Measurements from ENCODE around the gene HDAC4. TPM values are rescaled to one million over a fixed set of nuclear protein-coding genes. Genes with fewer than 3 reads are reported as not detected.
A peak's percentile ranks its signal among the peaks of the same experiment; 100 is the strongest.

HDAC4 gene
- total RNA-seq, 1 experiment from 2014 or later = 32.0 TPM

GRCh38 chr2:239292531-239292930 lies 108.3 kb downstream of the HDAC4 start:
- Histone ChIP-seq H4K20me1 (ENCODE audit: control insufficient read depth, insufficient read depth, insufficient read length) (peaks cover 2% of the 10 kb centered on the region), H2BK120ac (ENCODE audit: low read depth, low read length, poor library complexity, severe bottlenecking) (no peak overlapping the region), H4K5ac (ENCODE audit: insufficient read length, low read depth, low read length) (no peak overlapping the region), H3K79me1 (ENCODE audit: insufficient read depth, low read depth, low read length, poor library complexity, severe bottlenecking) (no peaks in the 10 kb centered on the region), H3K23ac (ENCODE audit: insufficient read length, low read depth, low read length) (no peak overlapping the region), H2BK5ac (ENCODE audit: insufficient read length, low read length) (no peak overlapping the region), H3K9me3 (ENCODE audit: control insufficient read depth, low read depth, low read length) (no peaks in the 10 kb centered on the region), H2AFZ (ENCODE audit: low read length) (no peak overlapping the region), H3K56ac (ENCODE audit: insufficient read length, low read depth, low read length) (no peak overlapping the region), H3K23me2 (ENCODE audit: insufficient read length, low read depth, low read length, poor library complexity, severe bottlenecking) (no peaks in the 10 kb centered on the region), H3T11ph (ENCODE audit: low read length) (no peak overlapping the region), H2AK5ac (ENCODE audit: insufficient read length, low read length) (no peak overlapping the region), H3K4ac (ENCODE audit: low read depth, low read length) (no peak overlapping the region), H2BK12ac (ENCODE audit: insufficient read length, low read depth, low read length) (no peak overlapping the region), H2BK20ac (ENCODE audit: low read depth, low read length, poor library complexity, severe bottlenecking) (no peak overlapping the region), H3K4me2 (ENCODE audit: insufficient read depth, insufficient read length, low read length) (no peak overlapping the region), H2BK15ac (ENCODE audit: low read depth, low read length) (no peak overlapping the region), H3K79me2 (ENCODE audit: insufficient read depth, low read length) (peaks cover 2% of the 10 kb centered on the region; the same call in 1 of the 2 replicates), H4K91ac (ENCODE audit: insufficient read length, low read depth, low read length) (no peak overlapping the region), H3K27me3 (ENCODE audit: insufficient read depth, low read length) (no peaks in the 10 kb centered on the region), H3K27ac (ENCODE audit: insufficient read length, low read depth, low read length) (no peak overlapping the region), H3K14ac (ENCODE audit: insufficient read depth, low read length) (peak overlapping the region; percentile 84; the same call in 1 of the 2 replicates), H3K18ac (ENCODE audit: insufficient read length, low read depth, low read length) (no peak overlapping the region), H3K9ac (ENCODE audit: extremely low read depth, insufficient read length, low read length) (no peak overlapping the region), H3K4me1 (ENCODE audit: insufficient read depth, low read length) (peaks cover 18% of the 10 kb centered on the region; the same call in 1 of the 2 replicates), H4K8ac (replicated peaks; ENCODE audit: insufficient read length, low read depth, low read length) (no peak overlapping the region)
- no peaks in the 10 kb centered on the region for H3K36me3 Mint-ChIP-seq (ENCODE audit: insufficient read depth in 1 of 3, low read depth in 3 of 3)
- no peaks in the 10 kb centered on the region; a peak in 1 of 5 replicates for H3K9me3 Mint-ChIP-seq
- no CpG with 5 or more reads among the region's 5 CpGs for WGBS (ENCODE audit: extremely low coverage, insufficient read length, low lambda C conversion rate)
- H3K27me3 Mint-ChIP-seq (ENCODE audit: low read depth) = no peaks in the 10 kb centered on the region
- TF ChIP-seq CTCF (conservative IDR thresholded peaks at IDR 0.05) = no peak
- H3K27ac Mint-ChIP-seq = peak overlapping the region in 2 of 3 experiments; percentile 91 to 97; a peak in 5 of 7 replicates
- peak overlapping the region in 1 of 2 experiments; percentile 31; a peak in 1 of 5 replicates for H3K4me3 Mint-ChIP-seq
- no peak for DNase-seq
- peaks cover 76 to 84% of the 10 kb centered on the region in 2 experiments for H3K4me1 Mint-ChIP-seq
